Activated naive CD4-positive, alpha-beta T cell treated with anti-CD3 and anti-CD28 coated beads, Interleukin-2, amount 50 U/mL, for 24 hours (primary cell): ENCODE measurements around the gene CCDC60.

Experiments used
- H3K27ac Mint-ChIP-seq: one replicate; pipeline ENCODE4 v1.8.0; 2021; ENCODE audit warnings: mild to moderate bottlenecking, mixed read lengths
- H3K27me3 Mint-ChIP-seq: one replicate; pipeline ENCODE4 v1.8.0; 2021; ENCODE audit warnings: mixed read lengths
- H3K36me3 Mint-ChIP-seq: one replicate; pipeline ENCODE4 v1.8.0; 2021; ENCODE audit warnings: mixed read lengths
- H3K4me1 Mint-ChIP-seq: one replicate; pipeline ENCODE4 v1.8.0; 2021; ENCODE audit warnings: mixed read lengths
- H3K4me3 Mint-ChIP-seq: one replicate; pipeline ENCODE4 v1.8.0; 2021; ENCODE audit warnings: mild to moderate bottlenecking, mixed read lengths
- H3K9me3 Mint-ChIP-seq: one replicate; pipeline ENCODE4 v1.8.0; 2021; ENCODE audit warnings: mixed read lengths

The CCDC60 gene

DNA sequence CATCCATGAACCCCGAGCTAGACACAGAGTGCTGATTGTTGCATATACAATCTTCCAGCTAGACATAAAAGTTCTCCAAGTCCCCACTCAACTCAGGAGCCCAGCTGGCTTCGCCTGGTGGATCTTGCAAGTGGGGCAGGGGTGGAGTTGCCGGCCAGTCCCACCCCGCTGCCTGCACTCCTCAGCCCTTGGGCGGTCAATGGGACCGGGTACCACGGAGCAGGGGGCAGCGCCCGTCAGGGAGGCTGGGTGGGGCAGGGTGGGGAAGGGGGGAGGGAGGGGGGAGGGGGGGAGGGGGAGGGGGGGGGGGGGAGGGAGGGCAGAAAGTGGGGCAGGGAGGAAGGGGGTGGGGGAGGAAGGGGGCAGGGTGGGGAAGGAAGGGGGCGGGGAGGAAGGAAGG, 63.0 kb downstream of the CCDC60 start:
- Mint-ChIP-seq H3K9me3 (no peaks in the 10 kb centered on the region), H3K27me3 (peaks cover 5% of the 10 kb centered on the region), H3K4me3 (no peak overlapping the region), H3K27ac (no peak overlapping the region), H3K36me3 (no peaks in the 10 kb centered on the region), H3K4me1 (no peaks in the 10 kb centered on the region)

DNA sequence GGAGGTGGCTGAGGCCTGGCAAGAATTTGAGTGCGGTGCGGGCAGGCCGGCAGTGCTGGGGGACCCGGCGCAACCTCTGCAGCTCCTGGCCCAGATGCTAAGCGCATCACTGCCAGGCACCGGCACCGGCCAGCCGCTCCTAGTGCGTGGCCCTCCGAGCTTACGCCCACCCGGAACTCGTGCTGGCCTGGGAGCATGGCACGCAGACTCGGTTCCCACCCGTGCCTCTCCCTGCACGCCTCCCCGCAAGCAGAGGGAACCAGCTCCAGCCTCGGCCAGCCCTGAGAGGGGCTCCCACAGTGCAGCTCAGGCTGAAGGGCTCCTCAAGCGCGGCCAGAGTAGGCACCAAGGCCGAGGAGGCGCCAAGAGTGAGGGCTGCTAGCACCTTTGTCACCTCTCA, 63.7 kb downstream of the CCDC60 start:
- no peaks in the 10 kb centered on the region for H3K9me3 Mint-ChIP-seq
- no peaks in the 10 kb centered on the region for H3K36me3 Mint-ChIP-seq
- H3K4me1 Mint-ChIP-seq = no peaks in the 10 kb centered on the region

DNA sequence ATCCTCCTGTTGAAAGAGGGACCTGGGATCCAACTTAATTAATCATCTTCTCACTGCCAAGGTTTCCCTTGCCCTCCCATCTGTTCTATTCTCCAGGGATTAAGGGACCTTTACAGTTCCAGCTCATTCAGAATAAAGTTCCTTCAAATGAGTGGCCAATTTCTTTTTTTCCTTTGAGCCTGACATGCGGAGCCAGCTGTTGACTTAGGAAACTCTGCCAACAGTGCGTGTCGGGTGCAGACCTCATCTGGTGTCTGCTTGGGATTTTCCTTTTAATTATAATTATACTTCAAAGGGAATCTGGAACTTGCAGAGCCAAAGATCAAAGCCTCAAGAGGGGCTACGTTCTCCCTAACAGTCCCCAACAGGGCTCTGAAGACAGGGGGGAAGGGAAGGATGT, 64.8 kb downstream of the CCDC60 start:
- no peak overlapping the region for H3K4me3 Mint-ChIP-seq
- no peaks in the 10 kb centered on the region for H3K9me3 Mint-ChIP-seq
- H3K27me3 Mint-ChIP-seq = peaks cover 5% of the 10 kb centered on the region
- H3K36me3 Mint-ChIP-seq = no peaks in the 10 kb centered on the region
- no peaks in the 10 kb centered on the region for H3K4me1 Mint-ChIP-seq
- no peak overlapping the region for H3K27ac Mint-ChIP-seq

More for the DNA sequence above, 63.7 kb downstream of the CCDC60 start:
- peaks cover 5% of the 10 kb centered on the region for H3K27me3 Mint-ChIP-seq
- no peak overlapping the region for H3K27ac Mint-ChIP-seq
- no peak overlapping the region for H3K4me3 Mint-ChIP-seq

DNA sequence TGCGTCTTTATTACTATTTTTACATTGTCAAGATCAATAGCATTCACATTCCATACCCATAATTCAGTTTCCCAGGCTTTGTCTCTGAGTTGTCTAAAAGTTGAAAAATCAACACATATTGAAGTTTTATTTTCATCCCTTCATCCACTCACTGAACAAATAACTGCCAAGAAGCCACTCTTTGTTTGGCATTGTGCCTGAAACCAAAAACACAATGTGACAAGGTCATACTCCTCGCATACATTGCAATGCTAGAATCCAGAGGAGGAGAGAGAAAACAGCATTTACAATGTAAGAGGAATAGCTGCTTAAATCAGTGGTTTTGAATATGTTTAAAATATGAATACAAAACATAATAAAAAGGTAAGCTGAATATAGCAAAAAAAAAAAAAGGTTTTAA, 71.8 kb downstream of the CCDC60 start:
- Mint-ChIP-seq H3K9me3 (no peaks in the 10 kb centered on the region), H3K36me3 (no peaks in the 10 kb centered on the region), H3K4me1 (no peaks in the 10 kb centered on the region), H3K27ac (no peak overlapping the region), H3K27me3 (peaks cover 14% of the 10 kb centered on the region), H3K4me3 (no peak overlapping the region)

DNA sequence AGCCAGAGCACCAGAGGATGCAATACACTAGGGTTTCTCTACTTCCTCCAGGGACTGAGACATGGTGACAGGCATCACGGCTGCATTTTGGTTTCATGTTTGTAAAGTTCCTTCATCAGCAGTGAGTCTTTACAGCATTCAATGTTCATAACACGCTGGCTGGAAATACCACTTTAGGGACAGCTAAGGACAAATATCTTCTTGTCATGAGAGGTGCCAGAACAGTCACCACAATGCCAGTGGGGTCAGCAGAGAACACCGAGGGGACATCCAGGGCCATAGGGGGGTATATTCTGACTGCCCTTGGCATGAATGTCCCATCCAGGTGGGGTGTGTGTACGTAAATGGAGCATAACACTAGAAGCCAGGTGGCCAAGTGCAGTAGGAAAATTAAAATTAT, 72.3 kb downstream of the CCDC60 start:
- no peaks in the 10 kb centered on the region for H3K4me1 Mint-ChIP-seq
- H3K27me3 Mint-ChIP-seq = peaks cover 14% of the 10 kb centered on the region
- H3K9me3 Mint-ChIP-seq = no peaks in the 10 kb centered on the region
- no peak overlapping the region for H3K4me3 Mint-ChIP-seq
- H3K27ac Mint-ChIP-seq = no peak overlapping the region
- no peaks in the 10 kb centered on the region for H3K36me3 Mint-ChIP-seq

DNA sequence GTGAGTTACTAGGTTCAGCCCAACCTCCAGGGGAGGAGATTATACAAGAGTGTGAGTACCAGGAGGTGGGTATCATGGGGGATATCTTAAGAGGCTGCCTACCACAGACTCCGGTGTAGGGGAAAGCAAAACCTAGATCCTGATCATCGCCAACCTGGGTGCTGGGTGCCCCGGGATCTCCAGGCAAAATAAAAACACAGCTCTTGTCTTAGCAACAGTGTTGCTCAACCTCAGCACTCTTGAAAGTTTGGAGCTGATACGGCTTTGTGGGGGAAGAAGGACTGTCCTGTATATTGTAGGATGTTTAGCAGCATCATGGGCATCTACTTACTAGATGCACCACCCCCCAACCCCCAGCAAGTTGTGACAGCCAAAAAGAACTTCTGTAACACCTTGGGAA, 74.5 kb downstream of the CCDC60 start:
- H3K36me3 Mint-ChIP-seq = no peaks in the 10 kb centered on the region
- no peak overlapping the region for H3K4me3 Mint-ChIP-seq
- H3K27me3 Mint-ChIP-seq = peaks cover 22% of the 10 kb centered on the region
- no peaks in the 10 kb centered on the region for H3K9me3 Mint-ChIP-seq
- H3K4me1 Mint-ChIP-seq = no peaks in the 10 kb centered on the region
- no peak overlapping the region for H3K27ac Mint-ChIP-seq

DNA sequence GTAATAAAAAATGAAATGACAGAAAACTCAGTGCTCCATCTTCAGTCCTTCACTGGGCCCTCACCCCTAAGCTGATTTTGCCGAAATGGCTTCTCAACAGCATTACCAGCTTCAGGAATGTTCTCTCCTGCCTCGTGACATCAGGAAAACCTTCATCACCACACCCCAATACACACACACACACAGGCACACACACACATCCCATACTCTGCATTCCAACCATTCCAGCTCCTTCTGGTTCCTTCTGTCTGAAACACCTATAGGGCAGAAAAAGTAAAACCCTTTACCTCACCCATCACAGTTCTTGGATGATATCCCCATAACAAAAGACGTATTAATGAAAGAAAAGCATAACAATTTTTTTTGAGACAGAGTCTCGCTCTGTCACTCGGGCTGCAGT, 75.9 kb downstream of the CCDC60 start:
- Mint-ChIP-seq H3K9me3 (no peaks in the 10 kb centered on the region), H3K4me3 (no peak overlapping the region), H3K27ac (no peak overlapping the region), H3K36me3 (no peaks in the 10 kb centered on the region), H3K27me3 (peaks cover 20% of the 10 kb centered on the region), H3K4me1 (no peaks in the 10 kb centered on the region)

DNA sequence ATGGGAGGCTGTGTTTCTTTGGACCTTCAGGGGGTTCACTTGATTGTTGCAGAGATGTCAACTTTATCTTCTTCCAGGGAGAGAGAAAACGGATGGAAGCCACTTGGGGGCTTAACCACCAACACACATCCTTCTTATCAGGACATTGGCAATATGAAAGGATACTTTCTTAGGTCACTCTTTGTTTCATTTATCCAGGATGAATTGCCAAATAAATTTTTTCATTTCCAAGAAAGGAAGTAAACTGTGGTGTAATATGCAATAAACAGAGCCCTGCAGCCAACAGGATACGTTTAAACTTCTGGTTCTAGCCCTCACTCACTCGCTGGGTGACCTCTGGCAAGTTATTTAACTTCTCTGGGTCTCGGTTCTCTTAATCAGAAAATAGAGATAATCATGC, 77.8 kb downstream of the CCDC60 start:
- Mint-ChIP-seq H3K27me3 (peaks cover 15% of the 10 kb centered on the region), H3K4me1 (no peaks in the 10 kb centered on the region), H3K36me3 (no peaks in the 10 kb centered on the region), H3K27ac (no peak overlapping the region), H3K9me3 (no peaks in the 10 kb centered on the region), H3K4me3 (no peak overlapping the region)

DNA sequence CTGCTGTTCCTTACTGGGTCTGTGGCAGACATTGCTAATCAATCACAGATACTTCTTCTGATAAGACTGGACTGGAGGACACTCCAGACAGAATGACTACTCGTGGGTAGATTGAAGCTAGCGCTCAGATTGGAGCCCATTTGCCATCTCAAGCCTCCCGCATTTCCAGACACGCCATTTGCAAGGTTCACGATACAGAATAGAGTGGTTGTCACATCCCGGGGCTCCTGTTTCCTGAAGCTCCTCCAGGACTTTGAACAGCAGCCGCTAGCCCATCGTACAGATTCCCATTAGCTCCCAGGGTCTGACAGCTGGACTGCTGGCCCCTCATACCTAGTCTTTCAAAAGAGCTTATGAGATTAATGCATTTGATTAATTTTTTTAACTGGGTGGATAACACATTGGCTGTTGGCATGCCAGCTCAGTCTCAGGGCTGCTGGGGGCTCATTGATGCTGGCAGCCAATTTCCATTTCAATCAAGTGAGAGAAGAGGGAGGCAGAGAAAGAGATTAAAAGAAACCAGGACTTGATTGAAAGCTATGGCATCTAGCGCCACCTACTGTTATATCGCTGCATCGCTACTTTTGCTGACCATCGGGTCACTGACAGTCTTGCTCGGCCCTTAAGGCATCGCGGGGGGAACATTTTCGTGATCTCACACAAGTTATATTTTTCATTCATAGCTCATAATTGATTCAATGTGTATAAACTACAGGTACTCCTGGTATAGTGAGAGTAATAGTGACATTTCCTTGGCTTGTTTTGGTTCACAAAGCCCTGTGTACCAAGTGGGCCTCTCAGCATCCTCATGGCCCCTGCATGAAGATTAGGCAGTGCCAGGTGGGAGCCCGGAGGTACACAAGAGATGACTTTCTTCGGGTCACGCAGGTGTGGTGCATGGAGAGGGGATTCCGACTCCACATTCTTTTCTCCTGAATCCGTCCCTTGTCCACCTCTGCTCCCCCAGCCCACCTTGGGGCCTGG, 78.6 kb downstream of the CCDC60 start:
- H3K36me3 Mint-ChIP-seq = no peaks in the 10 kb centered on the region
- H3K27ac Mint-ChIP-seq = no peak overlapping the region
- H3K27me3 Mint-ChIP-seq = peaks cover 17% of the 10 kb centered on the region
- no peak overlapping the region for H3K4me3 Mint-ChIP-seq
- no peaks in the 10 kb centered on the region for H3K9me3 Mint-ChIP-seq
- H3K4me1 Mint-ChIP-seq = no peaks in the 10 kb centered on the region

DNA sequence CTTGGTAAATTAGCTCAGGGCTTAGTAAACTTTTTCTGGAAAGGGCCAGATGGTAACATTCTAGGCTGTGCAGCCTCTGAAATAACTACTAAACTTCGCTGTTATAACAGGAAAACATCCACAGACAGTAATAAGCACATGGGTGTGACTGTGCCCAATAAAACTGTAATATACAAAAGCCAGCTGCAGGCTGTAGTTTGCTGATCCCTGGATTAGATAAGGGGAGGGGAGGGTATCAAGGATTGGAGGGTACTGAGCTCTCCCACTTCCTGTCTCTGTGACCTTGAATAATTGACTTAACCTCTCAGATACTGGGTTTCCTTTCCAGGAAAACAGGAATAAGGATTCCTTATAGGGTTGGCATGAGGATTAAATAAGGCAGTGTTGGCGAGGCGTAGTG, 81.2 kb downstream of the CCDC60 start:
- H3K9me3 Mint-ChIP-seq = no peaks in the 10 kb centered on the region
- H3K4me1 Mint-ChIP-seq = no peaks in the 10 kb centered on the region
- H3K27ac Mint-ChIP-seq = no peak overlapping the region
- H3K36me3 Mint-ChIP-seq = no peaks in the 10 kb centered on the region
- H3K4me3 Mint-ChIP-seq = no peak overlapping the region
- peaks cover 16% of the 10 kb centered on the region for H3K27me3 Mint-ChIP-seq

DNA sequence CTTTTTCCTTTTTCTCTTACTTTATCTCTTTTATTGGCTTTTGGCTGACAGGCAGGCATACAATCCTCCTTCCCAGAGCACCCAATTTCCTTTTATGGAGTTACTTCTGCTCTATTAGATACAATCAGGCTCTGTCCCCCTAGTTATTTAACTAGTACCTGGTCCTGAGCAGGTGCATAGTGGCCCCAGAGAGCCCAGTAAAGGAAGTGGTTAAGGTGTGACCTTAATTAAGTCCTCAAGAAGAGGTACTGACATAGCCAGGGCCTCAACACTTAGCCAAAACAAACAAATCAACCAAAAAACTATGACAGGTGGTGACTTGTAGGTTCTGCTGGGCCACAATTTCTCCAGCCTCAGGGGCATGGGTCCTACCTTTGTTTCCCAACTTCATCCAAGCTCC, 82.9 kb downstream of the CCDC60 start:
- H3K4me3 Mint-ChIP-seq = no peak overlapping the region
- no peaks in the 10 kb centered on the region for H3K9me3 Mint-ChIP-seq
- H3K27ac Mint-ChIP-seq = no peak overlapping the region
- no peaks in the 10 kb centered on the region for H3K36me3 Mint-ChIP-seq
- H3K4me1 Mint-ChIP-seq = no peaks in the 10 kb centered on the region
- H3K27me3 Mint-ChIP-seq = peaks cover 12% of the 10 kb centered on the region

DNA sequence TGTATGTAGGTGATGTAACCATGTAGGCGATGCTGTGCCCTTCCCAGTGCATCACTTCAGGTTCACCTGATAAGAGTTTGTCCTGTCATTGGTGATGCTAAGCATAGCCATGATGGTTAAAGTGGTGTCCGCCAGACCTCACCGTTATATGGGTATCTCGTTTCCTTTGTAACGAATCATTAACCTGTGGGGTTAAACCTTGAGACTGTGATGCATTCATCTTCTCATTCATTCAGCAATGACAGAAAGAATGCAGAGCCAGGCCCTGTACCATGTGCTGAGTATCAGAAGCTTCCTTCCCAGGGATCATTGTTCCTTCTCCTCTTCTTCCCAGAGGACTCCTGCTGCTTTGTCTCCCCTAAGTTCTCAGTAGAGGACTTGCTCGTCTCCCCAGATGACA, 84.9 kb downstream of the CCDC60 start:
- Mint-ChIP-seq H3K4me3 (no peak overlapping the region), H3K36me3 (no peaks in the 10 kb centered on the region), H3K4me1 (no peaks in the 10 kb centered on the region), H3K9me3 (no peaks in the 10 kb centered on the region), H3K27me3 (peaks cover 9% of the 10 kb centered on the region), H3K27ac (no peak overlapping the region)

DNA sequence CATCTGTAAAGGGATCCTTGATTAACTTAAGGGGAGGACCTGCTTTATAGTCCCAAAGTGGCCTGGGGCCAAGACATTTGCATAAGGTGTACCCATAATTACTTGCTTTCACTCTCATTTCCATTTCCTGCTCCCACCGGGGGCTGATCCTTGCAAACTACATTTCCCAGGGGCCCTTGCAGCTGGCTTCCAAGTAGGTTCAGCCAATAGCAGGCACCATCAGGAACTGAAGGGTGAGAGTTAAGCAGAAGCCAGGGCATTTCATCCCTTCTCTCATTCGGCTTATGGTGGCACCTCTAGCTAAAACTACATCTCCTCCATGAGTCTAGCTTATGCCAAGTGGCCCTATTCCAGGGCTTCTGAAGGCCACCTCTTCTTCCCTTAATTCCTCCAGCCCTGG, 88.8 kb downstream of the CCDC60 start:
- Mint-ChIP-seq H3K27me3 (peaks cover 11% of the 10 kb centered on the region), H3K36me3 (no peaks in the 10 kb centered on the region), H3K4me3 (no peak overlapping the region), H3K9me3 (no peaks in the 10 kb centered on the region), H3K4me1 (no peaks in the 10 kb centered on the region), H3K27ac (no peak overlapping the region)

DNA sequence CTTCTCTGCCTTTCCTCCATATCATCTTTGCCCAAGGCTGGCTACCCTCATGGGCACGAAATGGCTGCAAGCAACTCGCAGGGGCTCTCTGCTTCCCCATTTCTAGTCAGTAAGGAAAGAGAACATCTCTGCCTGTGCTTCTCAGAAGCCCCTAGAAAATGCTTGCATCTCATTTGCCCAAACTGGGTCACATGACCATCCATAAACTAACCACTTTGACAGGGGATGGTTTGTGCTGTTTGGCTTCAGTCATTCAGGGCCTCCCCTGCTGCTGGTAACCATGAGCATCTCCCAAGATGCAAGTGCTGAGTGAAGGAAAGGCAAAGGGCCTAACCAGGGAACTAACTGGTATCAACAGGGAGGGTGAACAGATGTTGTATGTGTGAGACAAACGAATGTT, 91.1 kb downstream of the CCDC60 start:
- no peak overlapping the region for H3K27ac Mint-ChIP-seq

DNA sequence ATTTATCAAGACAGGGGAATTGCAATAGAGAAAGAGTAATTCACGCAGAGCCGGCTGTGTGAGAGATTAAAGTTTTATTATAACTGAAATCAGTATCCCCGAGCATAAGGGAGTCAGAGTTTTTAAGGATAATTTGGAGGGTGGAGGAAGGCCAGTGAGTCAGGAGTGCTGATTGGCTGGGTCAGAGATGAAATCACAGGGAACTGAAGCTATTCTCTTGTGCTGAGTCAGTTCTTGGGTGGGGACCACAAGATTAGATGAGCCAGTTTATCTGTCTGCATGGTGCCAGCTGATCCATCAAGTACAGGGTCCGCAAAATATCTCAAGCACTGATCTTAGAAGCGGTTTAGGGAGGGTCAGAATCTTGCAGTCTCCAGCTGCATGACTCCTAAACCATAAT, 96.6 kb downstream of the CCDC60 start:
- Mint-ChIP-seq H3K27me3 (peaks cover 7% of the 10 kb centered on the region), H3K4me1 (no peaks in the 10 kb centered on the region), H3K27ac (no peak overlapping the region), H3K4me3 (no peak overlapping the region), H3K36me3 (no peaks in the 10 kb centered on the region), H3K9me3 (peaks cover 6% of the 10 kb centered on the region)

More for the DNA sequence above, 91.1 kb downstream of the CCDC60 start:
- Mint-ChIP-seq H3K4me3 (no peak overlapping the region), H3K27me3 (peaks cover 7% of the 10 kb centered on the region), H3K36me3 (no peaks in the 10 kb centered on the region), H3K4me1 (no peaks in the 10 kb centered on the region), H3K9me3 (no peaks in the 10 kb centered on the region)

DNA sequence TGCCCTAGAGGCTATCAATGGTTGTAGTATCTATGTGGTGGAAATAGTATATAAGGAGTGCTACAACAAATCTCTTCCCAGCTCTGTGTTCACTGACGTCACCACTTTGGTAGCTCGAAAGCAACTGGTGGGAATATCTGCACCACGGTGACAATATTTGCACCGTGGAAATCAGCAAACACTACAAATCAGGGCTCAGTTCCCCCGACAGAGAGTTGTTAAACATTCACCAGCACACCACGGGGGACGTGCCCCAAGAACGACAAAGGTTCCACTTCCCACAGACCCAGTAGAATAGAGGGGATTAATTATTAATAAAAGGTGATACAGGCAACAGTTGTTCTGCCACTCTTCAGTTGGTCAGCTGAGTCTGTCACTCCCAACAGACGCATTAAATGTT, 98.4 kb downstream of the CCDC60 start:
- Mint-ChIP-seq H3K4me1 (no peaks in the 10 kb centered on the region), H3K36me3 (no peaks in the 10 kb centered on the region), H3K9me3 (peaks cover 6% of the 10 kb centered on the region), H3K27me3 (peaks cover 4% of the 10 kb centered on the region), H3K4me3 (no peak overlapping the region), H3K27ac (no peak overlapping the region)
